ENCODE measurements around the gene HOXB8. TPM values are rescaled to one million over a fixed set of nuclear protein-coding genes. Genes with fewer than 3 reads are reported as not detected.
A peak's percentile ranks its signal among the peaks of the same experiment; 100 is the strongest.

HOXB8 gene
- total RNA-seq, 1 experiment from 2014 or later, result 45.9 TPM

GRCh38 chr17:48622857-48623256, 7.8 kb upstream of the HOXB8 start:
- POLR2A ChIA-PET, result interaction anchor here (0.6 to 1.0 kb wide), 2 partner anchors 35 to 399 kb away, joined by 3 to 5 read pairs; no protein-coding TSS in a partner anchor
- Histone ChIP-seq H3K4me3 (ENCODE audit: low read depth in 2 of 2, low read length in 2 of 2) (no peak overlapping the region), H3K27me3 (ENCODE audit: control insufficient read depth, insufficient read depth, low read length) (no peaks in the 10 kb centered on the region), H3K36me3 (ENCODE audit: control insufficient read depth, insufficient read depth, low read length) (no peaks in the 10 kb centered on the region), H3K4me1 (ENCODE audit: control insufficient read depth, insufficient read depth, low read length) (peaks cover 70% of the 10 kb centered on the region), H3K9me3 (ENCODE audit: control insufficient read depth, insufficient read depth, low read depth, low read length) (no peaks in the 10 kb centered on the region), H3K27ac (ENCODE audit: low read length) (peak overlapping the region; percentile 95; the same call in 1 of the 2 replicates)
- intact Hi-C loops (cut with micrococcal nuclease; ENCODE audit: unreplicated experiment), result no loop called here
- in situ Hi-C loops (cut with HindIII; ENCODE audit: low pct_unique_long_range_greater_than_20kb, low sequenced_read_pairs), result no loop called here
- CTCF ChIA-PET, result interaction anchor here (1.5 kb wide), 1 partner anchor 14 kb away, joined by 4 read pairs; no protein-coding TSS in a partner anchor
- DNase-seq (ENCODE audit: low read depth, low spot score) (no peak), ATAC-seq (no peak)
- TF ChIP-seq TCF7L2 (IDR thresholded peaks at IDR 0.05; ENCODE audit: low read depth, low read length) (no peak), REST (IDR thresholded peaks at IDR 0.05; ENCODE audit: insufficient read depth in 1 of 2, low read depth in 2 of 2, low read length in 1 of 2) (no peak), SIN3A (IDR thresholded peaks at IDR 0.05; ENCODE audit: borderline replicate concordance, insufficient read depth, low read depth, low read length) (no peak), POLR2AphosphoS5 (IDR thresholded peaks at IDR 0.05; ENCODE audit: low read depth, low read length) (no peak)
- TF ChIP-seq, protein P1, sequence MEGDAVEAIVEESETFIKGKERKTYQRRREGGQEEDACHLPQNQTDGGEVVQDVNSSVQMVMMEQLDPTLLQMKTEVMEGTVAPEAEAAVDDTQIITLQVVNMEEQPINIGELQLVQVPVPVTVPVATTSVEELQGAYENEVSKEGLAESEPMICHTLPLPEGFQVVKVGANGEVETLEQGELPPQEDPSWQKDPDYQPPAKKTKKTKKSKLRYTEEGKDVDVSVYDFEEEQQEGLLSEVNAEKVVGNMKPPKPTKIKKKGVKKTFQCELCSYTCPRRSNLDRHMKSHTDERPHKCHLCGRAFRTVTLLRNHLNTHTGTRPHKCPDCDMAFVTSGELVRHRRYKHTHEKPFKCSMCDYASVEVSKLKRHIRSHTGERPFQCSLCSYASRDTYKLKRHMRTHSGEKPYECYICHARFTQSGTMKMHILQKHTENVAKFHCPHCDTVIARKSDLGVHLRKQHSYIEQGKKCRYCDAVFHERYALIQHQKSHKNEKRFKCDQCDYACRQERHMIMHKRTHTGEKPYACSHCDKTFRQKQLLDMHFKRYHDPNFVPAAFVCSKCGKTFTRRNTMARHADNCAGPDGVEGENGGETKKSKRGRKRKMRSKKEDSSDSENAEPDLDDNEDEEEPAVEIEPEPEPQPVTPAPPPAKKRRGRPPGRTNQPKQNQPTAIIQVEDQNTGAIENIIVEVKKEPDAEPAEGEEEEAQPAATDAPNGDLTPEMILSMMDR (IDR thresholded peaks at IDR 0.05), result no peak
- no TSS peak for BruUV-seq (replicated peaks)

DNA sequence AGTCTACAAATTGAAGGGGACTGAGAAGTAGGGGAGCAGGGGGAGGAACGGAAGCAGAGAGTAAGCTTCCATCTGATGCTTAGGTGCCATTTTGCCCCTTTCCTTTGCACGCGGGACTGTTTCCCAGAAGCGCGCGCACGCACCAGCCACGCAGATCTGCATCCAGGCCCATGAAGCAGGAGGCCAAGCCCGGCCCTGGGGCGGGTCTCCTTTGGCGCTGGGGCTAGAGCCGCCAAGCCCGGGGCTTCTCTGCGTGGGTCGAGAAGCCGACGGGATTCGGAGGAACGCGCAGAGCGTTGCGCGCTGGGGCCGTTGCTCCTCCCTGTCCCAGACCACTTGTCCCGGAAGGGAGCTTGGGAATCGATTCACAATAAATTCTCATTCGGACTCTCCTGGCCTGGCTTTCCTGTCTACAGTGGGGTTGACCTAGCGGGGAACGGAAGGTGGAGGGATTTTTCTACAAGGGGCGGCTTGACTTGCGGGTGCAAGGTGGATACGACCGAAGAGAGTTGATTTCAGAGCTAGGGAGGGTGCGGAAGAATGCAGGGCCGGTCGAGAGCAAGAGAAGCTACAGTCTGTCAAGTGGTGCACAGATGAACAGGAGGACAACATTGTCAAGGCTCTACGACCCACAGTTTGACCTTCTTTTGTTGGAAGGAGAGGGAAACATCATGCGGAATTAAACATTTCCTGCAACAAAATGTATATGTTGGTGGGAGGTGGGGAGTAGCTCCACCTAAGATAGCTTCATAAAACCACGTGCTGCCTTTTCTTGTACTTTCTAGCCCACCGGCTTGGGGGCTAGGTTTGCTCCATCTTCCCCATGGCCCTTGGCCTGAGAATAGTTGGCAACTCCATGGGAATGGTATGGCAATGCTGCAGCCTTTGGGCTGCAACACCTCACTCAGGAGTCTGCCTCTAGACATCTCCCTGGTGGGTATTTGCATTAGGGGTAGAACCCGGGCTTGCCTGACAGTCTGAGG, 6.6 kb upstream of the HOXB8 start:
- ATAC-seq (no peak), DNase-seq (ENCODE audit: low read depth, low spot score) (no peak)
- CTCF ChIA-PET, result no interaction called here
- Histone ChIP-seq H3K4me3 (ENCODE audit: low read depth in 2 of 2, low read length in 2 of 2) (no peak overlapping the region), H3K4me1 (ENCODE audit: control insufficient read depth, insufficient read depth, low read length) (peaks cover 63% of the 10 kb centered on the region), H3K27me3 (ENCODE audit: control insufficient read depth, insufficient read depth, low read length) (no peaks in the 10 kb centered on the region), H3K27ac (ENCODE audit: low read length) (peak overlapping the region; percentile 99), H3K36me3 (ENCODE audit: control insufficient read depth, insufficient read depth, low read length) (no peaks in the 10 kb centered on the region), H3K9me3 (ENCODE audit: control insufficient read depth, insufficient read depth, low read depth, low read length) (no peaks in the 10 kb centered on the region)
- intact Hi-C loops (cut with micrococcal nuclease; ENCODE audit: unreplicated experiment), result no loop called here
- BruUV-seq (replicated peaks), result TSS peak; percentile 41
- POLR2A ChIA-PET, result interaction anchor here (1.1 kb wide), 1 partner anchor 398 kb away, joined by 3 read pairs; no protein-coding TSS in a partner anchor
- in situ Hi-C loops (cut with HindIII; ENCODE audit: low pct_unique_long_range_greater_than_20kb, low sequenced_read_pairs), result no loop called here
- TF ChIP-seq, protein P1 (IDR thresholded peaks at IDR 0.05), result no peak
- TF ChIP-seq TCF7L2 (IDR thresholded peaks at IDR 0.05; ENCODE audit: low read depth, low read length) (no peak), SIN3A (IDR thresholded peaks at IDR 0.05; ENCODE audit: borderline replicate concordance, insufficient read depth, low read depth, low read length) (no peak), POLR2AphosphoS5 (IDR thresholded peaks at IDR 0.05; ENCODE audit: low read depth, low read length) (peak; percentile 20), REST (IDR thresholded peaks at IDR 0.05; ENCODE audit: insufficient read depth in 1 of 2, low read depth in 2 of 2, low read length in 1 of 2) (no peak)
